HCEC 1CT (cell line): ENCODE measurements around the gene PRKAR1B.
A peak's percentile ranks its signal among the peaks of the same experiment; 100 is the strongest.
"Not testable (repeated sequence)": the region's sequence is repeated elsewhere in the genome, so short reads cannot be mapped to it uniquely, and the experiment has no call there.

ENCODE experiments used
- DNase-seq: peaks from one replicate; pipeline ENCODE4 v3.0.0-alpha.2; 2017

PRKAR1B gene

GRCh38 chr7:641966-642365, 85.1 kb downstream of the PRKAR1B start:
- no peak for DNase-seq

GRCh38 chr7:641269-641671, 85.8 kb downstream of the PRKAR1B start:
- no peak for DNase-seq

- DNase-seq, result no peak
These were observed 88.6 kb downstream of the PRKAR1B start for GRCh38 chr7:638256-639011.

GRCh38 chr7:637826-638225, 89.3 kb downstream of the PRKAR1B start:
- no peak for DNase-seq

GRCh38 chr7:636396-636795, 90.7 kb downstream of the PRKAR1B start:
- DNase-seq, result no peak

GRCh38 chr7:635687-636382, 91.2 kb downstream of the PRKAR1B start:
- DNase-seq, result not testable (repeated sequence)

- DNase-seq, result no peak
These were observed 91.9 kb downstream of the PRKAR1B start for GRCh38 chr7:635227-635626.

- no peak for DNase-seq
These were observed 93.6 kb downstream of the PRKAR1B start for GRCh38 chr7:633381-634018.

GRCh38 chr7:632831-633210, 94.3 kb downstream of the PRKAR1B start:
- DNase-seq, result no peak

GRCh38 chr7:631964-632830, 94.9 kb downstream of the PRKAR1B start:
- no peak for DNase-seq

- no peak for DNase-seq
These were observed 95.8 kb downstream of the PRKAR1B start for GRCh38 chr7:631291-631711.

- no peak for DNase-seq
These were observed 96.5 kb downstream of the PRKAR1B start for GRCh38 chr7:630539-630938.

GRCh38 chr7:630111-630511, 97.0 kb downstream of the PRKAR1B start:
- DNase-seq, result no peak

- no peak for DNase-seq
These were observed 98.3 kb downstream of the PRKAR1B start for GRCh38 chr7:628826-629225.

- no peak for DNase-seq
These were observed 98.7 kb downstream of the PRKAR1B start for GRCh38 chr7:628402-628763.

- DNase-seq, result no peak
These were observed 99.2 kb downstream of the PRKAR1B start for GRCh38 chr7:627661-628401.

- no peak for DNase-seq
These were observed 101.6 kb downstream of the PRKAR1B start for GRCh38 chr7:625376-625971.

- DNase-seq, result no peak
These were observed 103.6 kb downstream of the PRKAR1B start for GRCh38 chr7:623464-623863.

GRCh38 chr7:621572-622285, 105.4 kb downstream of the PRKAR1B start:
- DNase-seq, result no peak

- no peak for DNase-seq
These were observed 106.2 kb downstream of the PRKAR1B start for GRCh38 chr7:620885-621284.

- peak; percentile 62 for DNase-seq
These were observed 107.0 kb downstream of the PRKAR1B start for GRCh38 chr7:620056-620455.
